Gastrocnemius medialis (tissue), 4 donors: ENCODE measurements around the gene BANF2. TPM values are rescaled to one million over a fixed set of nuclear protein-coding genes. Genes with fewer than 3 reads are reported as not detected.
"Not testable (repeated sequence)": the region's sequence is repeated elsewhere in the genome, so short reads cannot be mapped to it uniquely, and the experiment has no call there.

Experiments
- ATAC-seq, 2 donors: fragments of 150-250 bp; one replicate each; pipeline ENCODE4 v1.9.1; 2016
- DNase-seq, 2 donors: peaks; one replicate each; pipeline ENCODE4 v3.0.0-alpha.2; 2019
- H3K27ac ChIP-seq, 4 donors: fragments of 200-600 bp; sonication (generic); 1 replicate in 1 of 4; 2 replicates in 3 of 4; pipeline ENCODE4 v1.5.1; 2016 to 2018; ENCODE audit warnings: mild to moderate bottlenecking in 2 of 4, moderate library complexity in 1 of 4
- H3K27me3 ChIP-seq, 3 donors: fragments of 200-600 bp; sonication (generic) in 2 of 3; 1 replicate in 1 of 3; 2 replicates in 2 of 3; pipeline versions ENCODE4 v1.5.1 to v1.6.0; 2016 to 2019; ENCODE audit warnings: mild to moderate bottlenecking in 1 of 3, moderate library complexity in 1 of 3
- H3K36me3 ChIP-seq, 2 donors: fragments of 200-600 bp; sonication (generic) in 1 of 2; one replicate each; pipeline ENCODE4 v1.5.1; 2017 to 2018
- H3K4me1 ChIP-seq, 2 donors: fragments of 200-600 bp; sonication (generic) in 1 of 2; one replicate each; pipeline ENCODE4 v1.5.1; 2016 to 2017; ENCODE audit warnings: mild to moderate bottlenecking in 2 of 2
- H3K4me3 ChIP-seq, 4 donors: fragments of 200-600 bp; sonication (generic) in 3 of 4; 1 replicate in 1 of 4; 2 replicates in 3 of 4; pipeline ENCODE4 v1.5.1; 2016 to 2019; ENCODE audit warnings: mild to moderate bottlenecking in 2 of 4
- H3K9me3 ChIP-seq, 3 donors: fragments of 200-600 bp; sonication (generic) in 2 of 3; 1 replicate in 1 of 3; 2 replicates in 2 of 3; pipeline ENCODE4 v1.5.1; 2016 to 2019
- CTCF ChIP-seq, 5 experiments: fragments of 450-650 bp in 3 of 5; fragments of 200-600 bp in 2 of 5; sonication (generic) in 2 of 5; IDR thresholded peaks in 4 of 5; conservative IDR thresholded peaks in 1 of 5; 1 replicate in 4 of 5; 2 replicates in 1 of 5; pipeline ENCODE4 v1.5.1; 2016 to 2019; ENCODE audit warnings: antibody characterized with exemption in 5 of 5, mild to moderate bottlenecking in 3 of 5, moderate library complexity in 3 of 5
- POLR2A ChIP-seq, 2 donors: fragments of 450-650 bp; IDR thresholded peaks; one replicate each; pipeline ENCODE4 v1.6.1; 2017; ENCODE audit warnings: antibody characterized with exemption in 2 of 2, mild to moderate bottlenecking in 2 of 2, moderate library complexity in 2 of 2
- in situ Hi-C, 4 donors: fragments of 200-750 bp; cut with MboI; loops; one replicate each; pipeline versions ENCODE4 v1.15.0 to v1.8.0; 2017; ENCODE audit warnings: low sequenced_read_pairs in 4 of 4
- intact Hi-C: fragments of 100-400 bp; cut with DNase I; formaldehyde crosslinking; loops from one replicate; pipeline ENCODE4 v1.15.1; 2023; ENCODE audit warnings: low total_unique reads
- total RNA-seq, 4 donors: library from RNA; depleted of rRNA; stranded (reverse); fragments of >200 nt; gene quantifications; one replicate each; pipeline versions ENCODE4 v1.1.0 to v1.2.3, GENCODE V29; 2016

BANF2 gene
- total RNA-seq, 4 donors from 2014 or later = not detected

- no peak for ATAC-seq
- DNase-seq = no peak
- intact Hi-C loops (no loop called here), in situ Hi-C loops (no loop called here)
- Histone ChIP-seq H3K27me3 (no peaks in the 10 kb centered on the region), H3K4me3 (no peak overlapping the region), H3K4me1 (no peaks in the 10 kb centered on the region), H3K27ac (no peak overlapping the region), H3K9me3 (no peaks in the 10 kb centered on the region), H3K36me3 (no peaks in the 10 kb centered on the region)
- TF ChIP-seq CTCF (IDR thresholded peaks at IDR 0.05 in 4 of 5, conservative IDR thresholded peaks at IDR 0.05 in 1 of 5) = no peak
- TF ChIP-seq POLR2A (IDR thresholded peaks at IDR 0.05) = no peak
Observed at GRCh38 chr20:17704589-17705317, 5.0 kb downstream of the BANF2 start.

- TF ChIP-seq POLR2A (IDR thresholded peaks at IDR 0.05) (no peak), CTCF (IDR thresholded peaks at IDR 0.05 in 4 of 5, conservative IDR thresholded peaks at IDR 0.05 in 1 of 5) (no peak)
- Histone ChIP-seq H3K4me1 (no peaks in the 10 kb centered on the region), H3K27ac (no peak overlapping the region), H3K36me3 (no peaks in the 10 kb centered on the region), H3K27me3 (no peaks in the 10 kb centered on the region), H3K4me3 (no peak overlapping the region), H3K9me3 (no peaks in the 10 kb centered on the region)
- ATAC-seq (no peak), DNase-seq (no peak)
- intact Hi-C loops = no loop called here
- in situ Hi-C loops = no loop called here
Observed at GRCh38 chr20:17705916-17706315, 6.2 kb downstream of the BANF2 start.

- Histone ChIP-seq H3K4me3 (no peak overlapping the region), H3K9me3 (no peaks in the 10 kb centered on the region), H3K4me1 (no peaks in the 10 kb centered on the region), H3K27ac (no peak overlapping the region), H3K36me3 (no peaks in the 10 kb centered on the region), H3K27me3 (no peaks in the 10 kb centered on the region)
- TF ChIP-seq CTCF (IDR thresholded peaks at IDR 0.05 in 4 of 5, conservative IDR thresholded peaks at IDR 0.05 in 1 of 5) = no peak
- no peak for TF ChIP-seq POLR2A (IDR thresholded peaks at IDR 0.05)
- intact Hi-C loops (no loop called here), in situ Hi-C loops (no loop called here)
- ATAC-seq (no peak), DNase-seq (no peak)
Observed at GRCh38 chr20:17706632-17707031, 6.9 kb downstream of the BANF2 start.

GRCh38 chr20:17707951-17708350, 8.2 kb downstream of the BANF2 start:
- H3K36me3 ChIP-seq, H3K4me3 ChIP-seq, H3K9me3 ChIP-seq, in situ Hi-C loops, DNase-seq, H3K27me3 ChIP-seq, H3K4me1 ChIP-seq, intact Hi-C loops, H3K27ac ChIP-seq, ATAC-seq: not testable (repeated sequence)

DNA sequence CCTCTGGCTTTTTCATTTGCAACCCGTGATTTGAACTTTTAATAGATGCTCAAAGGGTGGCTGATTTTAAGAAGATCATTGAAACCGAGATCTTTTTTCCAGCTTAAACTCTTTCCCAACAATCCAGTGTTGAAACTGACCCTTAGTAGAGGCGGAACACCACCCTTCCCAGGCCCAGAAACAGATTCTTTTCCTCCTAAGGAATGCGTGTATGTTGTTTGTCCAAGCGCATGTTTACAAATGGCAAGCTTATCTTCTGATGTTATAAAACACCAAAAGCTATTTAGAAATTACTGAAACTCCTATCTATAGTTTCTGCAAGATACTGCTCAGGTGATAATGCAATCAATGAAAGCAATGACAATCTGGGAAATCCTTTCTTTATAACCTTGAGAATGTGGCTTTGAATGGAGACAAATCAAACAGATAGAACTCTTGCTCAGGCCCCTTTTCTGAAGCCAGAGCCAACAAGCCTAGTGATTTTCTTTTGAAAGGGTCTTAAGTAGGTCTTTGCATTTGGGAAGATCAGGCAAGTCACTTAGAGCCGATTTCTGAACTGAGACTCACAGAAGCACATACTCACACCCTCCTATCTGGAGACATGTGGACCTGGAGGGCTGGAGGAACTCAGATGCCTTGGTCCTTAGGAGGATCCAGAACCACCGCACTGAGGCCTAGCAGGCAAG, 9.1 kb downstream of the BANF2 start:
- no peaks in the 10 kb centered on the region for H3K36me3 ChIP-seq
- no peaks in the 10 kb centered on the region for H3K9me3 ChIP-seq
- DNase-seq (no peak), ATAC-seq (no peak)
- intact Hi-C loops = no loop called here
- no peaks in the 10 kb centered on the region for H3K4me1 ChIP-seq
- H3K27me3 ChIP-seq = no peaks in the 10 kb centered on the region
- H3K4me3 ChIP-seq = no peak overlapping the region
- H3K27ac ChIP-seq = no peak overlapping the region
- in situ Hi-C loops = no loop called here
- TF ChIP-seq CTCF (IDR thresholded peaks at IDR 0.05 in 4 of 5, conservative IDR thresholded peaks at IDR 0.05 in 1 of 5) = no peak
- no peak for TF ChIP-seq POLR2A (IDR thresholded peaks at IDR 0.05)
